Ovary (tissue), 3 donors: ENCODE data around the gene IGFL3.

ENCODE experiments used
- CTCF ChIP-seq, 3 donors: fragments of 450-650 bp in 2 of 3; fragments of 200-600 bp in 1 of 3; IDR thresholded peaks; one replicate each; pipeline versions ENCODE4 v1.5.1 to v1.8.0; 2016 to 2022; ENCODE audit warnings: antibody characterized with exemption in 3 of 3, mild to moderate bottlenecking in 1 of 3
- POLR2A ChIP-seq: fragments of 450-650 bp; IDR thresholded peaks from one replicate; pipeline ENCODE4 v1.6.1; 2017; ENCODE audit warnings: antibody characterized with exemption, mild to moderate bottlenecking, moderate library complexity
- donor health status: DM: no; HTN: no; CAD: no.

DNA sequence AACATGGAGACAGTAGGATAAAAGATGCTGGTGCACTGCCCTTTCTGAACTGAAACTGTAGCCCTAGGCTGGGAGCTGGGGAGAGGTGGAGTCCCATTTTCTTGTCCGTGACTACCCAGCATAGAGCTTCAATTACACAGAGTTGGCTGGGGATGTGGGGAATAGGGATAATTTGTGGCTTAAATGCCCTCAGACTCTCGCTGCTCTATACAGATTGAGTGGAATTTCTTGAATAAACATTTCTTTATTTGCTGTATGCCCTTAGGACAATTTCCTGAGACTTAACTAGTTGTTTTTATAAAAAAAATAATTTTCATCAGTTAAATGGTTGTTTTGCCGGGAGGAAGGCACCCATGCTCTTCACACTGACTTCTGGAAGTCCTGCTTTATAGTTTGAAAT is 30.7 kb upstream of the IGFL3 start:
- TF ChIP-seq CTCF (IDR thresholded peaks at IDR 0.05) (no peak), POLR2A (no peak)
